Measurements from ENCODE around the gene SLC35F3.
"Not testable (repeated sequence)": the region's sequence is repeated elsewhere in the genome, so short reads cannot be mapped to it uniquely, and the experiment has no call there.

- not testable (repeated sequence) for TF ChIP-seq CTCF (IDR thresholded peaks at IDR 0.05); ELF4 (CRISPR knock-in tag; IDR thresholded peaks at IDR 0.05; ENCODE audit: low read depth)
Measured at GRCh38 chr1:234247746-234248145, 343.3 kb downstream of the SLC35F3 start.
